ENCODE data around the gene KRT8. TPM values are rescaled to one million over a fixed set of nuclear protein-coding genes. Genes with fewer than 3 reads are reported as not detected.
"Not testable (repeated sequence)": the region's sequence is repeated elsewhere in the genome, so short reads cannot be mapped to it uniquely, and the experiment has no call there.

The KRT8 gene
- total RNA-seq (2022) (179 and 230 TPM in 2 replicates), Bru-seq, nascent RNA (percentile 60 among the genes with signal in this experiment), BruChase-seq, experiment 1, labeled RNA remaining after a 6-hour chase (percentile 76 among the genes with signal in this experiment), BruChase-seq, experiment 2, labeled RNA remaining after a 2-hour chase (percentile 64 among the genes with signal in this experiment)
- long read RNA-seq, transcript KRT8-217 (3 exons, 2,437 nt): major isoform, 12 of 940 reads
- long read RNA-seq, partial matches to known transcripts: 889 of 940 reads
- long read RNA-seq, other reads (novel, unspliced or antisense): 33 of 940 reads

DNA sequence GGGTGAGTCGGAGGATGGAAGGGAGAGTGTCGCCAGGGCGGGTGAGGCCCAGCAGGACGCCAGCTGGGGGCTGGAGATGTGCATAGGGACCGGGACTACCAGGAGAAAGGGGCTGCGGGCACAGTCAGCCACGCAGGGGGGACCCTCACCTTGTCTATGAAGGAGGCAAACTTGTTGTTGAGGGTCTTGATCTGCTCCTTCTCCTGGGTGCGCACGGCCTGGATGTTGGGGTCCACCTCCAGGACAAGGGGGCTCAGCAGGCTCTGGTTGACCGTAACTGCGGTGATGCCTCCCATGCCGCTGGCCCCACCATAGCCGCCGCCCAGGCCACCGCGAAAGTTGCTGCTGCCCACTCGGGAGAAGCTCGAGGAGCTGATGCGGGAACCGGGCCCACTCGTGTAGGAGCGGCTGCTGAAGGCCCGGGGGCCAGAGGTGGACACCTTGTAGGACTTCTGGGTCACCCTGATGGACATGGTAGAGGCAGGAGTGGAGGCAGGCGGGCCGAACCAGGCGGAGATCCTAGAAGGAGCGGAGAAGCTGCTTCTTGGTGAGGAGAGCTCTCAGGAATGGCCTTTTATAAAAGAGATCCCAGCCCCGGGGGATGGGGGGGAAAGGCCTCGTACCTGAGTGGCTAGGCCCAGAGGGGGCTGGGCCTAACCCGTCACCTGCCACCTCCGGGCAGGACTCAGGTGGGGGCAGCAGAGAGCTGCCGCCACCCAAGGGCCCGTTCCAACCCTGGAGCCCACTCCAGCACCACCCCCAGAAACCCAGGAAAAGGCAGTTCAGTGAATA, at the start of gene KRT8:
Gene KRT8 (minus strand): TSS at position 568 of the 792 bp plus-strand sequence. CDS start 95 bp downstream, at position 473.
- peak; percentile 94 for DNase-seq (ENCODE audit: unreplicated experiment)

DNA sequence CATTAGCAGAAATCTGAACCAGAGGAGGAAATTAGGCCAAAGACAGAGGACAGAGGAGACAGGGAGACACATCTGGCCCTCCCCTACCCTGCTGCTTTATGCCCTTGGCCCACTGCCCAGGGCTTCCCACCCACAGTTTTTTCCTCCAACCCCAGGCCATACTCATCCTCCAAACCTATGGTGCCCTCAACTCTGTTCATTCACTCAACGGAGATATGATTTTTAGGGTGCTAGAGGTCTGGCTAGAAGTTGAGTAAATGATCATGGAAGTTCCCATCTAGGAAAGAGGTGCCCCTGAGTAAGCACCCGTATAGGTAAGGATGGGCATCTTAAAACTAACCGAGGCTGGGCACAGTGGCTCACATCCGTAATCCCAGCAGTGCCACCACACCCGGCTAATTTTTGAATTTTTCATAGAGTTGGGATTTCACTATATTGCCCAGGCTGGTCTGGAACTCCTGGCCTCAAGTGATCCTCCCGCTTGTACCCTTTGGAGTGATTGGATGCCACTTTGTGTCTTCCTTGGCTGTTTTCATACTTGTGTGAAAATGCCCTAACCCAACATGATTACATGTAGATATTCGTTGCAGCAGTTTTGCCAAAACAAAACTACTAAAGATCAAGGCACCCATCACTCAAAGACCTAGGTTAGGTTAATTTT, 48.4 kb upstream of the KRT8 start:
- Mint-ChIP-seq H3K9me3 (ENCODE audit: unreplicated experiment) (no peaks in the 10 kb centered on the region), H3K27me3 (ENCODE audit: insufficient read depth, unreplicated experiment) (no peaks in the 10 kb centered on the region), H3K27ac (ENCODE audit: low read depth, unreplicated experiment) (no peak overlapping the region), H3K4me1 (ENCODE audit: insufficient read depth, unreplicated experiment) (peaks cover 28% of the 10 kb centered on the region), H3K36me3 (ENCODE audit: insufficient read depth, unreplicated experiment) (peaks cover 38% of the 10 kb centered on the region), H3K4me3 (ENCODE audit: unreplicated experiment) (no peak overlapping the region)
- intact Hi-C loops (cut with micrococcal nuclease): no loop called here
- CTCF ChIA-PET: interaction anchor here (0.7 kb wide), 1 partner anchor 10 kb away, joined by 4 read pairs; no protein-coding TSS in a partner anchor
- TF ChIP-seq, protein P1, sequence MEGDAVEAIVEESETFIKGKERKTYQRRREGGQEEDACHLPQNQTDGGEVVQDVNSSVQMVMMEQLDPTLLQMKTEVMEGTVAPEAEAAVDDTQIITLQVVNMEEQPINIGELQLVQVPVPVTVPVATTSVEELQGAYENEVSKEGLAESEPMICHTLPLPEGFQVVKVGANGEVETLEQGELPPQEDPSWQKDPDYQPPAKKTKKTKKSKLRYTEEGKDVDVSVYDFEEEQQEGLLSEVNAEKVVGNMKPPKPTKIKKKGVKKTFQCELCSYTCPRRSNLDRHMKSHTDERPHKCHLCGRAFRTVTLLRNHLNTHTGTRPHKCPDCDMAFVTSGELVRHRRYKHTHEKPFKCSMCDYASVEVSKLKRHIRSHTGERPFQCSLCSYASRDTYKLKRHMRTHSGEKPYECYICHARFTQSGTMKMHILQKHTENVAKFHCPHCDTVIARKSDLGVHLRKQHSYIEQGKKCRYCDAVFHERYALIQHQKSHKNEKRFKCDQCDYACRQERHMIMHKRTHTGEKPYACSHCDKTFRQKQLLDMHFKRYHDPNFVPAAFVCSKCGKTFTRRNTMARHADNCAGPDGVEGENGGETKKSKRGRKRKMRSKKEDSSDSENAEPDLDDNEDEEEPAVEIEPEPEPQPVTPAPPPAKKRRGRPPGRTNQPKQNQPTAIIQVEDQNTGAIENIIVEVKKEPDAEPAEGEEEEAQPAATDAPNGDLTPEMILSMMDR (IDR thresholded peaks at IDR 0.05; ENCODE audit: unreplicated experiment): no peak
- no TSS peak for BruUV-seq (replicated peaks)
- POLR2A ChIA-PET: no interaction called here
- DNase-seq (ENCODE audit: unreplicated experiment): no peak

More for the DNA sequence above, at the start of gene KRT8:
- H3K36me3 Mint-ChIP-seq (ENCODE audit: insufficient read depth, unreplicated experiment): peaks cover 21% of the 10 kb centered on the region
- ChIA-PET CTCF (interaction anchor here (0.6 to 5.1 kb wide), 19 partner anchors 8 to 689 kb away, joined by 3 to 50 read pairs (median 6); partner anchors contain the start of genes EIF4B and KRT18), POLR2A (interaction anchor here (0.6 to 9.9 kb wide), 14 partner anchors 9 to 1218 kb away, joined by 3 to 159 read pairs (median 5); partner anchors contain the start of genes EIF4B, KRT18, KRT5 and NR4A1)
- H3K9me3 Mint-ChIP-seq (ENCODE audit: unreplicated experiment); H3K27me3 Mint-ChIP-seq (ENCODE audit: insufficient read depth, unreplicated experiment): not testable (repeated sequence)
- H3K27ac Mint-ChIP-seq (ENCODE audit: low read depth, unreplicated experiment): peak within 1 kb of the TSS; percentile 82
- intact Hi-C loops (cut with micrococcal nuclease): loop anchor here (1.0 to 2.0 kb wide), 3 partner anchors 22 to 72 kb away; partner anchors contain the start of gene KRT18
- TF ChIP-seq, protein P1 (IDR thresholded peaks at IDR 0.05; ENCODE audit: unreplicated experiment): peak; percentile 35
- H3K4me1 Mint-ChIP-seq (ENCODE audit: insufficient read depth, unreplicated experiment): peaks cover 32% of the 10 kb centered on the region
- H3K4me3 Mint-ChIP-seq (ENCODE audit: unreplicated experiment): peak within 1 kb of the TSS; percentile 76
- TSS peak; percentile 67 for BruUV-seq (replicated peaks)

DNA sequence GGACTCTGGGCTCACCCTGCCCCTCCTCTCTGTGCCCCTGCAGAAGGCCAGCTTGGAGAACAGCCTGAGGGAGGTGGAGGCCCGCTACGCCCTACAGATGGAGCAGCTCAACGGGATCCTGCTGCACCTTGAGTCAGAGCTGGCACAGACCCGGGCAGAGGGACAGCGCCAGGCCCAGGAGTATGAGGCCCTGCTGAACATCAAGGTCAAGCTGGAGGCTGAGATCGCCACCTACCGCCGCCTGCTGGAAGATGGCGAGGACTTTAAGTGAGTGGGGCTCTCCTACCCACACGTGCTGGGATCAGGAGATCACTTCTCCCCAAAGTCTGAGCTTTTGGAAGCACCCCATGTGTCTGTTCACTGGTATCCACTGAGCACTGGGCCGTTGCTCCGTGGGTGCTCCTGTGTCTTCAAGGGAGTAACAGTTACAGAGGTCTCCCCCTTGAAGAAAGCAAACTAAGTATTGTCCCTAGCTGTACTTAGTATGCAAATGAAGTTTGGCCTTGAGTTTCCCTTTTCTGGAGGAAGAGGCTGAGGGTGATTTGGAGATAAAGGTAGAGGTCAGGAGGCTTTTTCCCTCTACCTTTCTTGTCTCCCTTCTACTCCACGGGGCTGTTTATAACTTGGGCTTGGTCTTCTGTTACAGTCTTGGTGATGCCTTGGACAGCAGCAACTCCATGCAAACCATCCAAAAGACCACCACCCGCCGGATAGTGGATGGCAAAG, 47.4 kb upstream of the KRT8 start:
- no peaks in the 10 kb centered on the region for H3K27me3 Mint-ChIP-seq (ENCODE audit: insufficient read depth, unreplicated experiment)
- no peaks in the 10 kb centered on the region for H3K9me3 Mint-ChIP-seq (ENCODE audit: unreplicated experiment)
- CTCF ChIA-PET: interaction anchor here (0.6 to 4.2 kb wide), 8 partner anchors 28 to 808 kb away, joined by 3 to 28 read pairs (median 4); partner anchors contain the start of gene KRT8
- peaks cover 38% of the 10 kb centered on the region for H3K36me3 Mint-ChIP-seq (ENCODE audit: insufficient read depth, unreplicated experiment)
- TF ChIP-seq, protein P1 (IDR thresholded peaks at IDR 0.05; ENCODE audit: unreplicated experiment): peak; percentile 41
- H3K4me1 Mint-ChIP-seq (ENCODE audit: insufficient read depth, unreplicated experiment): peaks cover 33% of the 10 kb centered on the region
- POLR2A ChIA-PET: interaction anchor here (0.6 to 10.0 kb wide), 6 partner anchors 9 to 709 kb away, joined by 3 to 159 read pairs (median 4); partner anchors contain the start of gene KRT8
- no peak overlapping the region for H3K27ac Mint-ChIP-seq (ENCODE audit: low read depth, unreplicated experiment)
- intact Hi-C loops (cut with micrococcal nuclease): loop anchor here (1.0 kb wide), 1 partner anchor 67 kb away; no protein-coding TSS in a partner anchor
- H3K4me3 Mint-ChIP-seq (ENCODE audit: unreplicated experiment): peak overlapping the region; percentile 50
- BruUV-seq (replicated peaks): no TSS peak
- DNase-seq (ENCODE audit: unreplicated experiment): peak; percentile 50
